22Rv1 (cell line): ENCODE measurements around the gene SNRPD2.

ENCODE experiments used
- H3K27ac ChIP-seq: fragments of 450-650 bp; 2 replicates; pipeline ENCODE4 v1.5.1; 2017
- ZFX ChIP-seq: fragments of 450-650 bp; IDR thresholded peaks from 2 replicates; pipeline ENCODE4 v1.6.1; 2017; ENCODE audit warnings: antibody characterized with exemption, borderline replicate concordance
- TF ChIP-seq, protein P1 (sequence below): fragments of 450-650 bp; IDR thresholded peaks from 2 replicates; pipeline ENCODE4 v1.5.1; 2017; ENCODE audit warnings: mild to moderate bottlenecking

Gene SNRPD2

DNA sequence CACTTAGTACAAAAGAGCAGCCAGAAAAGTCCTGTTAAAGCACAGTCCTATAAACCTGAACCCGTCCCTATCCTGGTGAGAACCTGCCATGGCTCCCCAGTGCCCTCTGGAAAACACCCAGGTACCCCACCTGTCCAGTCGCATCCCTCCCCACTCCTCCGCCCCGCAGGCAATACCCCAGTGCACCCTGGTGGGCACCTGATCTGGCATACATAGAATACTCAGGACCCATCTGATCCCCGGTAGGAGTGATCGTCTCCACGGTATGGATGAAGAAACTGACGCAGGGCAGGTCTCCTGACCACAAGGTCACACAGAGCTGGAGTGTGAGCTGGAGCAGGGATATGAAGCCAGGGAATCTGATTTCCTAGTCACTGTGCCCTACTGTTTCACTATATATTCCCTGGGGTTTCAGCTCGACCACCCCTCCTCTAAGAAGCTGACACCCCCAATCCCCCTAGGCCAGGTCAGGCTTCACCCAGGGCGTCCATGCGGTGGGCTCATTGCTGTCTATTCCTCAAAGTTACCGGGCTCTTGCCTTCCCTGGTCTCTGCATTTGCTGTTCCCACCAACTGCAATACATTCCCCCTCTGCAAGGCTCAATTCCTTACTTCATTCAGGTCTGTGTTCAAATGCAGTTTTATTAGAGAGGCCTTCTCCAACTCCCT, 26.4 kb upstream of the SNRPD2 start:
- H3K27ac ChIP-seq = peak overlapping the region; percentile 90

DNA sequence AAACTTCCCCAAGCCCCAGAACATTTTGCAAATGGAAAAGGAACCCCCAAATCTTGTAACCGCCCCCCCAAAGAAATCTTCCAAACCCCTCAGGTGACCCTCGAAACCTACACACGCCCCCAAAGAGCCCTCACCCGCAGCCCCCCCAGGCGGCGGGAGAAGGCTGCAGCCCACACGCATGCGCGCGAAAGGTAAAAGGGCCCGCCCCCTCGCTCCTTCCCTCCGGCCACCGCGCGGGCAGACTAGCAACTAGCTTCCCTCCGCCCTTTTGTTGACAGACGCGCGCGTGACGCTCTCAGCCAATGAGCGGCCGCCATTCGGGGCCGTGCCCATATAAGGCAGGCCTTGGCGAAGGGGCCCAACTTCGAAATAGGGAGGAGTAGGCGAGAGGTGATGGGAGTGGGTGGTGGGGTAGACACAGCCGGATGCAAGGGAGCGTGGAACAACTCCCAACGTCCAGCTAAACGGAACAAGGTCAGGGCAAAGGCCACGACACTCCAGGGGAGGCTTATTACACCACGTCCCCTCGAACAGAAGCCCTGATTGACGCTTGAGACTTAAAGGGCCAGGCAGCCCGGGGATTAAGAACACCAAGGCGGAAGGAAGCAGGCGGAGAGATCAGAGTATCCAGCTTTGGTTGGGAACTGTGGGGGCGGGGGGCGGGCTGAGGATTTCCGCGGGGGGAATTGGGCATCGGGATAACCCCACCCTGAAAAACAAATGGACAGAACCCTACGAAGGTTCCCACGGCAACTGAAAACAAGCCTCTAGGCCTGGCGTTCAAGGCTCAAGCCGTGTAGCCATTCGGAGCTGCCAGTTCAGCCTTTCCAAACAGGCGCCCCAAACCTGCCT, 25.6 kb upstream of the SNRPD2 start:
- TF ChIP-seq ZFX = no peak
- TF ChIP-seq, protein P1, sequence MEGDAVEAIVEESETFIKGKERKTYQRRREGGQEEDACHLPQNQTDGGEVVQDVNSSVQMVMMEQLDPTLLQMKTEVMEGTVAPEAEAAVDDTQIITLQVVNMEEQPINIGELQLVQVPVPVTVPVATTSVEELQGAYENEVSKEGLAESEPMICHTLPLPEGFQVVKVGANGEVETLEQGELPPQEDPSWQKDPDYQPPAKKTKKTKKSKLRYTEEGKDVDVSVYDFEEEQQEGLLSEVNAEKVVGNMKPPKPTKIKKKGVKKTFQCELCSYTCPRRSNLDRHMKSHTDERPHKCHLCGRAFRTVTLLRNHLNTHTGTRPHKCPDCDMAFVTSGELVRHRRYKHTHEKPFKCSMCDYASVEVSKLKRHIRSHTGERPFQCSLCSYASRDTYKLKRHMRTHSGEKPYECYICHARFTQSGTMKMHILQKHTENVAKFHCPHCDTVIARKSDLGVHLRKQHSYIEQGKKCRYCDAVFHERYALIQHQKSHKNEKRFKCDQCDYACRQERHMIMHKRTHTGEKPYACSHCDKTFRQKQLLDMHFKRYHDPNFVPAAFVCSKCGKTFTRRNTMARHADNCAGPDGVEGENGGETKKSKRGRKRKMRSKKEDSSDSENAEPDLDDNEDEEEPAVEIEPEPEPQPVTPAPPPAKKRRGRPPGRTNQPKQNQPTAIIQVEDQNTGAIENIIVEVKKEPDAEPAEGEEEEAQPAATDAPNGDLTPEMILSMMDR = peak; percentile 18; the same call in 1 of the 2 replicates
- H3K27ac ChIP-seq = peak overlapping the region; percentile 90

More for the DNA sequence above, 26.4 kb upstream of the SNRPD2 start:
- no peak for TF ChIP-seq ZFX
- TF ChIP-seq, protein P1 = no peak

DNA sequence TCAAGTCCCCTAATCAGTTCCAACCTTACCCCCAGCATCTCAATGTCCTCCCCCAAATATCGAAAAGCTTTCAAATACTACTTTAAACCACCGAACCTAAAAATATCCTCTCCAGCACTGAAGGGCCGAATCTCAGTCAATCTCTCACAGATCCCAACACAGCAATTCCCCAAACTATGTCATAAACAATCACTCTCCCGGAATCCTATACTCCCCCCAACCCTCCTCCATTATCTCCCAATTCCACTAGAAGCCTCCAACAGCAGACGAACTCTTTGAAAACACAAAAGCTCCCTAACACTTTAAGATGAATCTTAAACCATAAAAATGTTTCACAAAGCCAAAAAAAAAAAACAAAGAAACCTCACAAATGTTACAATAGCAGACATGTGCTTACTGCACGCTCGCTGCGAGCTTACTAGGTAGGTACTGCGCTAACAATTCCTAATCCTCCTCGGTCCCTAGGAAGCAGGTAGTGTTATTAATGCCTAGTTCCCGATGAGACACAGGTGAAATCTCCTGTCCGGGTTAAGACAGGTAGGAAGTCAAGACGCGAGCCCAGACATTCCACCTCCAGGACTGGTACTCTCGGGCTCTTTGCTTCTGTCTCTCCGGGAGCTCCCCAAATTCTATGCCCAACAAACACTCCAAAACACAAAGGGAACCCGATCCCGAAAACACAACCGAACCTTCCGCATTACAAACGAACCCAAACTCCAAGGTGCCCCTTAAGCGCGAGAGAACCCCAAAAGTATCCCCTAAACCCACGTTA, 24.8 kb upstream of the SNRPD2 start:
- peak overlapping the region; percentile 90 for H3K27ac ChIP-seq
- TF ChIP-seq, protein P1 = no peak
- no peak for TF ChIP-seq ZFX

DNA sequence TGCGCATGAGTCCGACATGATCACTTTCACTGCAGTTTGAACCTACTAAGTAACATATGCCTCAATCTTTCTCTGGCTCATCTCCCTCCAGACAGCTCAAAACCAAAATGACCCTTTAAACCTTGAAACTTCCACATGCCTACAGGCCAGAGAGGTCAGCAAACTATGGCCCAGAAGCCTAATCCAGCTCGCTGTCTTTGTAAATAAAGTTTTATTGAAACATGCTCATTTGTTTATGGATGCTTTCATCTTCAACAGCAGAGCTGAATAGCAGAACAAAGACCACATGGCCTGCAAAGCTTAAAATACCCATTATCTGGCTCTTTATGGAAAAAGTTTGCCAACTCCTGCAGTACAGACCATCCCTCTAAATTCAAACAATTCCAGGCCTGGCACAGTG, 23.4 kb upstream of the SNRPD2 start:
- no peak for TF ChIP-seq ZFX
- TF ChIP-seq, protein P1 = no peak

DNA sequence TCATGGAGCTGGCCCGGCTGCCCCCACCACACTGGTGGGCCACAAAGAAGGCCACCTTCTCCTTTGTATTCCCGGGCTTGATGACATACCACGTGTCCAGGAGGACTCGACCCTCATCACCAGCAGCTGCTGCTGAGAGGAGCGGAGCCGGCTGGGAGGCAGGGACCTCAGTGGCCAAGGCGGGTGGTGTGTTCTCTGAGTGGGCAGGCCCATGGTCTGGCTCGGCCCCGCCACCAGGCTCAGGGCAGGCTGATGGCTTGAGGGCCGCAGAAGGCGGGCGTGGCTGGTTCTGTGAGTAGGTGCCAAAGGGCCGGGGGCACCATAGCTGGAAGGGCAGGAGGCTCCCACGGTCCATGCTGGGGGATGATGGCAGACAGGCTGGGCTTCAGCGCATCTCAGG, 21.4 kb upstream of the SNRPD2 start:
- H3K27ac ChIP-seq = no peak overlapping the region
- TF ChIP-seq ZFX = no peak
- TF ChIP-seq, protein P1 = no peak

More for the DNA sequence above, 23.4 kb upstream of the SNRPD2 start:
- H3K27ac ChIP-seq = peak overlapping the region; percentile 90

DNA sequence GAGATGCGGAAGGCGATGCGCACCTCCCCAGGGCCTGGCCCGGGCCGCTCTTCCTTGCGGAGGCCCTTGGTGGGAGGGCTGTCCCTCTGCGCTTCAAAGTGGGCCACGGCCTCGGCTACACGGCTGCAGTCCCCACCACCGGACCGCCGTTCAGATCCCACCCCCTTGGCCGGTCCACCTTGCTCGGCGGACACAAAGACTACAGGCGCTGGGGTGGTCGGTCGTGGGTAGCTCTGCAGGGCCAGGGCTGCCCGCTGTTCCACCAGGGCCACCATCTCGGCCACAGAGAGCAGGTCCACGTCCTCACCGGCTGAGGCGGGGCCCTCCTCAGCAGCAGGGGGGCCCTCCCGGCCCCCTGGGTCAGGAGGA, 20.9 kb upstream of the SNRPD2 start:
- H3K27ac ChIP-seq = no peak overlapping the region
- TF ChIP-seq, protein P1 = no peak
- TF ChIP-seq ZFX = no peak
